Keratinocyte (primary cell): ENCODE measurements around the gene LRCOL1. TPM values are rescaled to one million over a fixed set of nuclear protein-coding genes. Genes with fewer than 3 reads are reported as not detected.

Experiments
- DNase-seq: peaks from one replicate; pipeline ENCODE4 v3.0.0-alpha.2; 2011; ENCODE audit warnings: low read depth, missing footprints, low spot score
- FAIRE-seq: peaks from 2 replicates; lab custom pipeline; 2011; peaks lifted over from hg19 to GRCh38; lab: Jason Lieb, UNC
- H2AFZ ChIP-seq: 2 replicates; pipeline ENCODE4 v1.6.0; 2012; ENCODE audit warnings: low read length, control low read depth, inconsistent platforms; ENCODE audit not compliant: control insufficient read depth
- H3K27ac ChIP-seq: 2 replicates; pipeline ENCODE4 v1.5.1; 2011; ENCODE audit warnings: low read length; ENCODE audit not compliant: control insufficient read depth, insufficient read depth
- H3K27me3 ChIP-seq: 3 replicates; pipeline ENCODE4 v1.6.0; 2011; ENCODE audit warnings: low read length; ENCODE audit not compliant: control insufficient read depth, insufficient read depth; ENCODE audit errors: extremely low read depth
- H3K36me3 ChIP-seq, 2 experiments: 2 replicates in 1 of 2; 3 replicates in 1 of 2; pipeline ENCODE4 v1.5.1; 2011; ENCODE audit warnings: low read length in 2 of 2, mild to moderate bottlenecking in 1 of 2; ENCODE audit not compliant: control insufficient read depth in 2 of 2, insufficient read depth in 2 of 2; ENCODE audit errors: extremely low read depth in 1 of 2
- H3K4me1 ChIP-seq: 3 replicates; pipeline ENCODE4 v1.5.1; 2011; ENCODE audit warnings: low read length; ENCODE audit not compliant: control insufficient read depth, insufficient read depth; ENCODE audit errors: extremely low read depth
- H3K4me2 ChIP-seq: 3 replicates; pipeline ENCODE4 v1.6.0; 2011; ENCODE audit warnings: low read depth, low read length; ENCODE audit not compliant: control insufficient read depth, insufficient read depth; ENCODE audit errors: extremely low read depth
- H3K4me3 ChIP-seq, 3 experiments: fragments of 200-600 bp in 1 of 3; sonication (generic) in 1 of 3; 2 replicates in 2 of 3; 3 replicates in 1 of 3; pipeline ENCODE4 v1.5.1; 2011 to 2016; ENCODE audit warnings: low read length in 3 of 3, mild to moderate bottlenecking in 3 of 3, control low read depth in 2 of 3, inconsistent platforms in 1 of 3, low read depth in 1 of 3, mixed read lengths in 1 of 3, mixed run types in 1 of 3, moderate library complexity in 1 of 3; ENCODE audit not compliant: control insufficient read depth in 2 of 3, insufficient read depth in 2 of 3; ENCODE audit errors: extremely low read depth in 1 of 3
- H3K79me2 ChIP-seq: 2 replicates; pipeline ENCODE4 v1.6.0; 2012; ENCODE audit warnings: low read length; ENCODE audit not compliant: control insufficient read depth, insufficient read depth
- H3K9ac ChIP-seq: 3 replicates; pipeline ENCODE4 v1.6.0; 2011; ENCODE audit warnings: low read length; ENCODE audit not compliant: control insufficient read depth, insufficient read depth; ENCODE audit errors: extremely low read depth
- H3K9me1 ChIP-seq: 3 replicates; pipeline ENCODE4 v1.6.0; 2011; ENCODE audit warnings: low read length; ENCODE audit not compliant: control insufficient read depth, insufficient read depth; ENCODE audit errors: extremely low read depth
- H3K9me3 ChIP-seq: 2 replicates; pipeline ENCODE4 v1.5.1; 2012; ENCODE audit warnings: low read depth, low read length; ENCODE audit not compliant: control insufficient read depth
- H4K20me1 ChIP-seq: 3 replicates; pipeline ENCODE4 v1.6.0; 2011; ENCODE audit warnings: low read length; ENCODE audit not compliant: control insufficient read depth, insufficient read depth; ENCODE audit errors: extremely low read depth
- EZH2 ChIP-seq: IDR thresholded peaks from one replicate; pipeline ENCODE4 v1.6.1; 2012; ENCODE audit warnings: inconsistent platforms, mild to moderate bottlenecking, low read length, moderate library complexity
- dilution Hi-C: fragments of 300-500 bp; cut with MboI; formaldehyde crosslinking; loops from one replicate; pipeline ENCODE4 v1.7.0; 2020; ENCODE audit warnings: low sequenced_read_pairs; ENCODE audit not compliant: extremely low pct_ligation_motif_present
- polyA plus RNA-seq, 5 experiments: library from polyadenylated mRNA; depleted of rRNA in 3 of 5; stranded (reverse) in 3 of 5; stranded (forward) in 1 of 5; unstranded in 1 of 5; fragments of >200 nt; gene quantifications; 1 replicate in 1 of 5; 2 replicates in 3 of 5; 3 replicates in 1 of 5; pipeline versions ENCODE4 v1.2.1 to v1.2.3, GENCODE V29; 2011 to 2012; ENCODE audit warnings: missing spikeins in 2 of 5, low read depth in 1 of 5, low replicate concordance in 1 of 5
- TF ChIP-seq, protein P1 (sequence below), 3 experiments: IDR thresholded peaks in 1 of 3; conservative IDR thresholded peaks in 1 of 3; optimal IDR thresholded peaks in 1 of 3; 2 replicates in 2 of 3; 3 replicates in 1 of 3; pipeline versions ENCODE3 to v1.5.1; 2011; ENCODE audit warnings: low read length in 3 of 3, mild to moderate bottlenecking in 3 of 3, moderate library complexity in 2 of 3, control low read depth in 1 of 3, inconsistent platforms in 1 of 3; ENCODE audit not compliant: insufficient read depth in 2 of 3; ENCODE audit errors: extremely low read depth in 1 of 3

LRCOL1 gene
- polyA plus RNA-seq, 1 donor (not counting 4 experiments of a cell fraction or from before 2014, with no cell fraction given), result not detected

DNA sequence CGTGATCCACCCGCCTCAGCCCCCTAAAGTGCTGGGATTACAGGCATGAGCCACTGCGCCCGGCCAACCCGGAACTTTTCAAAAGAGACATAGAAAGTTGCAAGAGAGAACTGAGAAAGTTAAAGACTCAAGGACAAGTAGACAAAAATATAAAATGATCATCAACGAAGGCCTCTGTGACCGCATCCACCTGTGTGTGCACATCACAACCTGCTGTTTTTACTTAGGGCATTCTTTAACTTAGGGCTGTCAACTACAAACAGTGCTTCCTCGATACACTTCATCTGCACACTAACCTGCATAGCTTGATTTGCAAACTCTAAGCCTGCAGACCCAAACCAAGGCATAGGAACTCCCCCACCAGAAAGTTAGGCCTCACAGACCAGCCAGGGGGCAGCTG is 23.0 kb upstream of the LRCOL1 start:
- H3K36me3 ChIP-seq, result peaks cover 15 to 44% of the 10 kb centered on the region in 2 experiments
- H3K9me3 ChIP-seq, result no peaks in the 10 kb centered on the region
- H4K20me1 ChIP-seq, result peaks cover 2% of the 10 kb centered on the region
- no peak overlapping the region for H3K9ac ChIP-seq
- DNase-seq, result no peak
- TF ChIP-seq, protein P1, sequence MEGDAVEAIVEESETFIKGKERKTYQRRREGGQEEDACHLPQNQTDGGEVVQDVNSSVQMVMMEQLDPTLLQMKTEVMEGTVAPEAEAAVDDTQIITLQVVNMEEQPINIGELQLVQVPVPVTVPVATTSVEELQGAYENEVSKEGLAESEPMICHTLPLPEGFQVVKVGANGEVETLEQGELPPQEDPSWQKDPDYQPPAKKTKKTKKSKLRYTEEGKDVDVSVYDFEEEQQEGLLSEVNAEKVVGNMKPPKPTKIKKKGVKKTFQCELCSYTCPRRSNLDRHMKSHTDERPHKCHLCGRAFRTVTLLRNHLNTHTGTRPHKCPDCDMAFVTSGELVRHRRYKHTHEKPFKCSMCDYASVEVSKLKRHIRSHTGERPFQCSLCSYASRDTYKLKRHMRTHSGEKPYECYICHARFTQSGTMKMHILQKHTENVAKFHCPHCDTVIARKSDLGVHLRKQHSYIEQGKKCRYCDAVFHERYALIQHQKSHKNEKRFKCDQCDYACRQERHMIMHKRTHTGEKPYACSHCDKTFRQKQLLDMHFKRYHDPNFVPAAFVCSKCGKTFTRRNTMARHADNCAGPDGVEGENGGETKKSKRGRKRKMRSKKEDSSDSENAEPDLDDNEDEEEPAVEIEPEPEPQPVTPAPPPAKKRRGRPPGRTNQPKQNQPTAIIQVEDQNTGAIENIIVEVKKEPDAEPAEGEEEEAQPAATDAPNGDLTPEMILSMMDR (optimal IDR thresholded peaks at IDR 0.05 in 1 of 3, IDR thresholded peaks at IDR 0.05 in 1 of 3, conservative IDR thresholded peaks at IDR 0.05 in 1 of 3; ENCODE audit: extremely low read depth in 1 of 3, insufficient read depth in 2 of 3, low read length in 3 of 3), result no peak
- no peak for TF ChIP-seq EZH2
- dilution Hi-C loops, result no loop called here
- H3K27me3 ChIP-seq, result no peaks in the 10 kb centered on the region
- no peak for FAIRE-seq
- H3K9me1 ChIP-seq, result no peaks in the 10 kb centered on the region
- H3K4me2 ChIP-seq, result no peak overlapping the region
- no peak overlapping the region for H2AFZ ChIP-seq
- no peaks in the 10 kb centered on the region for H3K79me2 ChIP-seq
- H3K4me1 ChIP-seq, result no peaks in the 10 kb centered on the region
- no peak overlapping the region for H3K4me3 ChIP-seq
- no peak overlapping the region for H3K27ac ChIP-seq

DNA sequence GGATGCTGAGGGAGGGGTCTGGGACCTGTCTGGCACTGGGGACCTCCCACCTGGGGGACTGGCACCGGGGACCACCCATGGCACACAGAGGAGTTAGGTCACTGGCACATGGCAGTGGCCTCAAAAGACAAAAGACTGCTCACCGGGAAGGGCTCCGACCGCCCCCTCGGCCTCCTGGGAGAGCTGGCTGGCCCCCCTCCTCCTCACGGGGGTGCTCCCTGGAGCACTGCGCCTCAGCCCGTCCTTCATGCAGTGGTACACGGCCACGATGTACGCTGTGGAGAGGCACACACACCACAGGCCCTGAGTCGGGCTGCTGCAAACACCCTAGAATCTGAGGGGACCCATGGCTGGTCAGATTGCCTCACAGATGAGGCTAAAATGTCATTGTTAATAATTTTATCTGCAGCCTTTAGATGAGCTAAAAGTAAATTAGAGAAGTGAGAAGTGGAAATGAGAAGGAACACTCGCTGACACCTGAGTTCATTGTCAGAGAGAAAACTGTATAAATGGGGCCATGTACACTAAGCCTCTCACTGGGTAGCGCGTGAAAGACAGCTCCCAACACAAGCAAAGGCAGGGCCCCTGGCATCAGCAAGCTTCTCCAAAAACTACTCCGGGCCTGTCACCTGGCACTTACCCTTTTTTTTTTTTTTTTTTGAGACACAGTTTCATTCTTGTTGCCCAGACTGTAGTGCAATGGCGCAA is 22.3 kb upstream of the LRCOL1 start:
- peaks cover 13 to 40% of the 10 kb centered on the region in 2 experiments for H3K36me3 ChIP-seq
- H3K9me3 ChIP-seq, result no peaks in the 10 kb centered on the region
- no peak overlapping the region for H3K9ac ChIP-seq
- no peaks in the 10 kb centered on the region for H3K27me3 ChIP-seq
- no peaks in the 10 kb centered on the region for H3K9me1 ChIP-seq
- H3K4me3 ChIP-seq, result no peak overlapping the region
- no peaks in the 10 kb centered on the region for H3K79me2 ChIP-seq
- H3K4me1 ChIP-seq, result no peaks in the 10 kb centered on the region
- no peak overlapping the region for H2AFZ ChIP-seq
- no peak for TF ChIP-seq EZH2
- TF ChIP-seq, protein P1 (optimal IDR thresholded peaks at IDR 0.05 in 1 of 3, IDR thresholded peaks at IDR 0.05 in 1 of 3, conservative IDR thresholded peaks at IDR 0.05 in 1 of 3; ENCODE audit: extremely low read depth in 1 of 3, insufficient read depth in 2 of 3, low read length in 3 of 3), result no peak
- H3K27ac ChIP-seq, result no peak overlapping the region
- FAIRE-seq (no peak), DNase-seq (no peak)
- peaks cover 2% of the 10 kb centered on the region for H4K20me1 ChIP-seq
- dilution Hi-C loops, result no loop called here
- H3K4me2 ChIP-seq, result no peak overlapping the region
